Loucy (cell line): ENCODE data around the gene SDK1.

ENCODE experiments used
- EZH2phosphoT487 ChIP-seq: fragments of 200-600 bp; IDR thresholded peaks from 2 replicates; pipeline ENCODE4 v1.6.1; 2018; ENCODE audit warnings: antibody characterized with exemption, mild to moderate bottlenecking, moderate library complexity, borderline replicate concordance
- TF ChIP-seq, protein P1 (sequence below): fragments of 200-600 bp; sonication (generic); conservative IDR thresholded peaks from 2 replicates; pipeline ENCODE4 v1.5.1; 2014; ENCODE audit warnings: mild to moderate bottlenecking, antibody characterized with exemption, low read length

DNA sequence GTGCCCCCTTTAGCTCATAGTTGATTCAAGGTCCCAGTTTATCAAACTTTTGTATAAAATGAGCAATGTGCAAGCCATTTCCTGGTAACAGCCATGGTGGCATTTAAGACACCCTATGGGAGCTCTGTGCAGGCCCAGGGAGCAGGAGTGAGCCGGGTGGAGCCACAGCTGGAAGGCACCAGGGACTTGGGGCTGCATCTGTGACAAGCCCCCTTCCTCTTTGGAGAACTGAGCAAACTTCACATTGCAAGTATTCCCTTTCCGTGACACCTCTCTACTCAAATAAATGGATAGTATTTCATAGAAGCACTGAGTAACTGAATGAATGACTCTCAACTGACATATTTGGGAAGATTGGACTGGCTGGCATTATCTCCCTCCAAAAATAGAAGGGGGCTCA is 822.3 kb downstream of the SDK1 start:
- TF ChIP-seq, protein P1, sequence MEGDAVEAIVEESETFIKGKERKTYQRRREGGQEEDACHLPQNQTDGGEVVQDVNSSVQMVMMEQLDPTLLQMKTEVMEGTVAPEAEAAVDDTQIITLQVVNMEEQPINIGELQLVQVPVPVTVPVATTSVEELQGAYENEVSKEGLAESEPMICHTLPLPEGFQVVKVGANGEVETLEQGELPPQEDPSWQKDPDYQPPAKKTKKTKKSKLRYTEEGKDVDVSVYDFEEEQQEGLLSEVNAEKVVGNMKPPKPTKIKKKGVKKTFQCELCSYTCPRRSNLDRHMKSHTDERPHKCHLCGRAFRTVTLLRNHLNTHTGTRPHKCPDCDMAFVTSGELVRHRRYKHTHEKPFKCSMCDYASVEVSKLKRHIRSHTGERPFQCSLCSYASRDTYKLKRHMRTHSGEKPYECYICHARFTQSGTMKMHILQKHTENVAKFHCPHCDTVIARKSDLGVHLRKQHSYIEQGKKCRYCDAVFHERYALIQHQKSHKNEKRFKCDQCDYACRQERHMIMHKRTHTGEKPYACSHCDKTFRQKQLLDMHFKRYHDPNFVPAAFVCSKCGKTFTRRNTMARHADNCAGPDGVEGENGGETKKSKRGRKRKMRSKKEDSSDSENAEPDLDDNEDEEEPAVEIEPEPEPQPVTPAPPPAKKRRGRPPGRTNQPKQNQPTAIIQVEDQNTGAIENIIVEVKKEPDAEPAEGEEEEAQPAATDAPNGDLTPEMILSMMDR = no peak
- no peak for TF ChIP-seq EZH2phosphoT487
